Coronary artery (tissue), 2 donors: Measurements from ENCODE around the gene FAM20A.

Experiments
- DNase-seq: peaks from one replicate; pipeline ENCODE4 v3.0.0-alpha.2; 2017; ENCODE audit warnings: low spot score
- H3K27ac ChIP-seq, 2 donors: fragments of 200-600 bp; sonication (generic); one replicate each; pipeline ENCODE4 v1.5.1; 2016 to 2019
- H3K4me3 ChIP-seq: fragments of 200-600 bp; sonication (generic); 2 replicates; pipeline ENCODE4 v1.5.1; 2016; ENCODE audit warnings: mild to moderate bottlenecking, moderate library complexity
- TF ChIP-seq, protein P1 (sequence below): fragments of 200-600 bp; sonication (generic); IDR thresholded peaks from one replicate; pipeline ENCODE4 v1.5.1; 2019; ENCODE audit warnings: antibody characterized with exemption

FAM20A gene

DNA sequence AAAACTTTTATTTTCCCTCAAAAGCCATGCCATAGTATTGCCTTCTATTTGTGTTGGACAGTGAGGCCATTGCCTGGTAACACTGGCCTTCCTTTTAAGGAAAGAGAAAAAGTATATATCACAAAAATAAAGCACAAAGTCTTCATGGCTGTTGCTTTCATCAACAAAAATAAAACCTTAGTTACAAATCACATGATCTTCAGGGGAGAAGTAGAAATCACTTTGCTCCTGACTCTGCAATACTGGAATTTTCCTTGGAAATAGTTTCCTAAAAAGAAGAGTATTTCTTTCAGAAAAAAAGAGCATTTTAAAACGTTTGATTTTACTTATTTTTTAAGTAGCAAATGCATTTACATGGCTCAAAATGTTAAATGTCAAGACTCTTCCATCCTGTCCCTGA lies 41.9 kb downstream of the FAM20A start:
- TF ChIP-seq, protein P1, sequence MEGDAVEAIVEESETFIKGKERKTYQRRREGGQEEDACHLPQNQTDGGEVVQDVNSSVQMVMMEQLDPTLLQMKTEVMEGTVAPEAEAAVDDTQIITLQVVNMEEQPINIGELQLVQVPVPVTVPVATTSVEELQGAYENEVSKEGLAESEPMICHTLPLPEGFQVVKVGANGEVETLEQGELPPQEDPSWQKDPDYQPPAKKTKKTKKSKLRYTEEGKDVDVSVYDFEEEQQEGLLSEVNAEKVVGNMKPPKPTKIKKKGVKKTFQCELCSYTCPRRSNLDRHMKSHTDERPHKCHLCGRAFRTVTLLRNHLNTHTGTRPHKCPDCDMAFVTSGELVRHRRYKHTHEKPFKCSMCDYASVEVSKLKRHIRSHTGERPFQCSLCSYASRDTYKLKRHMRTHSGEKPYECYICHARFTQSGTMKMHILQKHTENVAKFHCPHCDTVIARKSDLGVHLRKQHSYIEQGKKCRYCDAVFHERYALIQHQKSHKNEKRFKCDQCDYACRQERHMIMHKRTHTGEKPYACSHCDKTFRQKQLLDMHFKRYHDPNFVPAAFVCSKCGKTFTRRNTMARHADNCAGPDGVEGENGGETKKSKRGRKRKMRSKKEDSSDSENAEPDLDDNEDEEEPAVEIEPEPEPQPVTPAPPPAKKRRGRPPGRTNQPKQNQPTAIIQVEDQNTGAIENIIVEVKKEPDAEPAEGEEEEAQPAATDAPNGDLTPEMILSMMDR, result no peak
- Histone ChIP-seq H3K27ac (no peak overlapping the region), H3K4me3 (no peak overlapping the region)
- no peak for DNase-seq

DNA sequence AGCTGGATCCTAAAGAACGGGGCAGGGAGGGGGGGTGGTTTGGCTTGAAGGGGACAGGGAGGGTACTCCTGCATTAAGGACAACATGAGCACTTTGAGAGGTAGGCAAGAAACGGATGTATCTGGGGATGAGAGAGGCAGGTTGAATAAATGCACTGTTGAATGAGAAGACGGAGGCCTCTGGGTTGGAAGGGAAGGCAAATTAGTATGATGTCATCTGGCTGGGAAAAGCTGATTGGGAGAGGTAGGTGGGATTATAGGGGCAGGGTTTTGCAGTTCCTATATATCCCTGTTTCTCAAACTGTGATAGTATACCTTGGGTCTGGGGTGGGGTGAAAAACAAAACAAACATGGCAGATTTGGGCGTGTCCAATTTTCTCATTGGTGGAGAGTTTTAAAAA lies 44.6 kb downstream of the FAM20A start:
- TF ChIP-seq, protein P1, result no peak
- H3K27ac ChIP-seq, result no peak overlapping the region
- no peak for DNase-seq
- H3K4me3 ChIP-seq, result no peak overlapping the region

DNA sequence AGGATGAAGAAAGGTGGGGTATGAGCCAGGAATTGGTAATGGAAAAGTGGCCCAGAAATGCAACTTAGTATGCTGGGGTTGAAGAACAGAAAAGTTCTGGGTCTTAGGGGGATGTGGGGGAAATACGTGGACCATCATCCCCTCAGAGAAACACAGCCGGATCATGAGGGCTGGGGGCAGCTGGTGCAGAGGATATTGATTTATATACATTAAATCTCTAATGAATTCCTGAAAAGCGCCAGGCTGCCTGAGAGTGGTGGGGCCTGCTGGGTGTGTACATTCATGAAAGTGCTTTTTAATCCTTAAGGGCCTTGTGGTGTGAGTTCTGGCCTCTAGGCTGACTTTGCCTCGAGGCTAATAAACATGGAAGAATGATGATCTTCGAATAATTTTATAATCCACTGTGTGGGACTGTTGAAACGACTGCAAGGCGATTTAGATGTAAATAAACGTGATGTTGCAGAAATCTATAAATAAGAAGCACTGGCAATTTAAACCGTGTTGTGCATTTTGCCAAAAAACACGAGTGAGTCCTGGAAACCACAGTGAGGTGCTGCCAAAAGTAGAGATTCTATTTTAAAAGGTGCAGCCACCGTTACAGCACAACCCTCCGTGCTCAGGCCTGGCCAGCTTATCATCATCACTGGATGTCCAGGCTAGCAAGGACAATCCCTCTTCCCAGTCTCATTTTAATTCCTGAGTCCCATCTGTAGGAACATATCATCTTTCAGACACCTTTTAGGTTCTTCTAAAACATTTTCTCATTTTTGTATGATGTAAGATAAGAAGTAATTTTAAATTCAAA lies 56.9 kb downstream of the FAM20A start:
- no peak for DNase-seq
- H3K4me3 ChIP-seq, result no peak overlapping the region
- no peak overlapping the region for H3K27ac ChIP-seq
- TF ChIP-seq, protein P1, result no peak

DNA sequence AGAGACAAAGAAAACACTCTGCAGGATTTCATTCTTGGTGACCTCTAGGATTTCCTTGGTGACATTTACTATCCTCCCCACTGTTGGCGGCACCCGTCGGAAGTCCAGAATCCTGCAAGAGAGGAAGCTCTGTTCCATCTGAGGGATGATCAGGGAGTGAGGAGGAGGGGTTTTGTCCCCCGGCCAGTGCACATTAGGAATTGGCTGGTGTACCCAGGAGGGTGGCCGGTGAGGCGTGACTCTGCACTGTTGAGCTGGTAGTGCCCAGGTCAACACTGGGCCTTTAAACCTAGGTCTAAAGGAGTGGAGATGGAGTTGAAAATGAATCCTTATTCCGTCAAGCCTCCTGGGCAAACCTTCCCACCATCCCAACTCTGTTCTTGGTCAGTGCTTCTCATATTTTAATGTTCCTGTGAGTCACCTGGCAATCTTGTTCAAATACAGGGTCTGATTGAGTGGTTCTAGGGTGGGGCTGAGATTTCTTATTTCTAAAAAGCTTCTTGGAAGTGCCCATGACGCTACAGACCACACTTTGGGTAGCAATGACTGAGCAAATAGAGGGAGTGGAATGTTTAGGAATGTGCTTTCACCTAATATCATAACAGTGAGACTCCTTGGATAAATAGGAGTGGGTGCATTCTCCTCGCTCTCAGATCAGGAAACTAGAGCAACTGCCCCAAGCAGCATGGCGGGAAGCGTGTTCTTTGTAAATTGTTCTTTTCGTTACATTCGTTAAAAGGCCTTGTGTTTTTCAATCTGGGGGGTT lies 58.3 kb downstream of the FAM20A start:
- Histone ChIP-seq H3K27ac (no peak overlapping the region), H3K4me3 (no peak overlapping the region)
- TF ChIP-seq, protein P1, result no peak
- no peak for DNase-seq

DNA sequence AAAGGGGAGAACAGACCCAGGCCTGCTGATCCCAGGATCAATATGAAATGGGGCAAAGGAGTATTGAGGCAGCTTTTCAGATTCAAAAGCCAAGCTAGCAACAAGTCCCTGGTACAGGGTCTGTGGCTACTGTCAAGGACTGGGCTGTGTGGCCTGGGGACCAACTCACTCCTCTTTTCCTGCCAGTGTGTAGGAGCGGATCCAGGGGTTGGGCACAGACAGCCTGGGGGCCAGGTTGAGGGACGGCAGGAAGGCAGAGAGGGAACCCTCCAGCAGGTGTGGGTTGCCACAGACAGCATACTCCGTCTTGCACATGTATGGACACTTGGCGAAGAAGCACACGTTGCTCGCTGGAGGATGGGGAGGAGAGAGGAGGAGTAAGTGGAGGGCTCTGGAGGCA lies 59.4 kb downstream of the FAM20A start:
- TF ChIP-seq, protein P1, result no peak
- no peak overlapping the region for H3K27ac ChIP-seq
- no peak for DNase-seq
- H3K4me3 ChIP-seq, result no peak overlapping the region

DNA sequence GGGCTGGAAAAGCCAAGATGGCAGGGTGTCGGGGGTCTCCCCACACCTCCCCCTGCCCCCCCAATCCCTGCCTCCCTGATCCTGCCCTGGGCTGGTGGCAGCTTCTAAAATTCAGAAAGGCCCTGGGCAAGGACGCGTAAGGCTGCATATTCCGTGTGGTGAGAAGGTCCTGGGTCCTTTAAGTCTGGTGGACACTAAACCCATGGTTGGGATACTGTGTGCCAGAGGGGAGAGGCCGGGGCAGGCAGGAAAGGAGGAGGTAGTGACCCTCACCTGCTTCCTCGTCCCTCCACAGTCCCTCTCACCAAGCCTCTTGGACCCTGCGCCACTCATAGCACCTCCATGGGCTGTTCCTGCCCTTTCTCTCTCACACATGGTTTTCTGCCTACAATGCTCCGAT lies 60.2 kb downstream of the FAM20A start:
- TF ChIP-seq, protein P1, result no peak
- no peak for DNase-seq
- no peak overlapping the region for H3K27ac ChIP-seq
- H3K4me3 ChIP-seq, result no peak overlapping the region
